Measurements from ENCODE around the gene OR1M1. TPM values are rescaled to one million over a fixed set of nuclear protein-coding genes. Genes with fewer than 3 reads are reported as not detected.
"Not testable (repeated sequence)": the region's sequence is repeated elsewhere in the genome, so short reads cannot be mapped to it uniquely, and the experiment has no call there.

The OR1M1 gene
- total RNA-seq: not detected

GRCh38 chr19:9086761-9087160 lies at the start of gene OR1M1:
TSS of gene OR1M1 (plus strand) at chr19:9087061. CDS start at chr19:9093245, 6,184 bp downstream.
- DNase-seq (ENCODE audit: low spot score): no peak

GRCh38 chr19:9037400-9038062 lies 49.3 kb upstream of the OR1M1 start:
- DNase-seq (ENCODE audit: low spot score): no peak

GRCh38 chr19:9039728-9040127 lies 47.1 kb upstream of the OR1M1 start:
- DNase-seq (ENCODE audit: low spot score): no peak

GRCh38 chr19:9040131-9040530 lies 46.7 kb upstream of the OR1M1 start:
- no peak for DNase-seq (ENCODE audit: low spot score)

- DNase-seq (ENCODE audit: low spot score): no peak
These were observed 45.8 kb upstream of the OR1M1 start for GRCh38 chr19:9041023-9041422.

- no peak for DNase-seq (ENCODE audit: low spot score)
These were observed 43.3 kb upstream of the OR1M1 start for GRCh38 chr19:9043524-9043923.

GRCh38 chr19:9044449-9044848 lies 42.4 kb upstream of the OR1M1 start:
- no peak for DNase-seq (ENCODE audit: low spot score)

GRCh38 chr19:9046694-9047093 lies 40.2 kb upstream of the OR1M1 start:
- no peak for DNase-seq (ENCODE audit: low spot score)

GRCh38 chr19:9052894-9053293 lies 34.0 kb upstream of the OR1M1 start:
- no peak for DNase-seq (ENCODE audit: low spot score)

GRCh38 chr19:9053674-9054073 lies 33.2 kb upstream of the OR1M1 start:
- DNase-seq (ENCODE audit: low spot score): not testable (repeated sequence)

- DNase-seq (ENCODE audit: low spot score): no peak
These were observed 32.7 kb upstream of the OR1M1 start for GRCh38 chr19:9054207-9054606.

GRCh38 chr19:9054765-9055164 lies 32.1 kb upstream of the OR1M1 start:
- DNase-seq (ENCODE audit: low spot score): peak; percentile 56

GRCh38 chr19:9056131-9056530 lies 30.7 kb upstream of the OR1M1 start:
- not testable (repeated sequence) for DNase-seq (ENCODE audit: low spot score)

GRCh38 chr19:9057505-9058258 lies 29.2 kb upstream of the OR1M1 start:
- DNase-seq (ENCODE audit: low spot score): no peak

GRCh38 chr19:9058905-9059667 lies 27.8 kb upstream of the OR1M1 start:
- DNase-seq (ENCODE audit: low spot score): no peak

GRCh38 chr19:9060564-9061340 lies 26.1 kb upstream of the OR1M1 start:
- DNase-seq (ENCODE audit: low spot score): no peak

GRCh38 chr19:9061879-9062278 lies 25.0 kb upstream of the OR1M1 start:
- DNase-seq (ENCODE audit: low spot score): no peak

GRCh38 chr19:9065457-9066014 lies 21.3 kb upstream of the OR1M1 start:
- no peak for DNase-seq (ENCODE audit: low spot score)

GRCh38 chr19:9070066-9070465 lies 16.8 kb upstream of the OR1M1 start:
- no peak for DNase-seq (ENCODE audit: low spot score)

- not testable (repeated sequence) for DNase-seq (ENCODE audit: low spot score)
These were observed 15.1 kb upstream of the OR1M1 start for GRCh38 chr19:9071720-9072119.

- no peak for DNase-seq (ENCODE audit: low spot score)
These were observed 13.1 kb upstream of the OR1M1 start for GRCh38 chr19:9073806-9074205.
